IMR-90 (cell line): Measurements from ENCODE around the gene RAB34.

ENCODE experiments used
- BHLHE40 ChIP-seq: fragments of 150-350 bp; IDR thresholded peaks from 2 replicates; pipeline ENCODE4 v1.6.1; 2016; ENCODE audit warnings: mild to moderate bottlenecking, low read depth, low read length
- CEBPB ChIP-seq: IDR thresholded peaks from 2 replicates; pipeline ENCODE4 v1.6.1; 2012; ENCODE audit warnings: low read depth, low read length, improper control_type of control experiment
- CTCF ChIP-seq: conservative IDR thresholded peaks from 2 replicates; pipeline ENCODE4 v1.5.1; 2012; ENCODE audit warnings: mild to moderate bottlenecking, low read depth, low read length, improper control_type of control experiment
- MAFK ChIP-seq: IDR thresholded peaks from 2 replicates; pipeline ENCODE4 v1.6.1; 2012; ENCODE audit warnings: low read depth, low read length, improper control_type of control experiment
- MXI1 ChIP-seq: IDR thresholded peaks from 2 replicates; pipeline ENCODE4 v1.6.1; 2012; ENCODE audit warnings: low read depth, mild to moderate bottlenecking, low read length, moderate library complexity, borderline replicate concordance
- POLR2A ChIP-seq: IDR thresholded peaks from 2 replicates; pipeline ENCODE4 v1.6.1; 2012; ENCODE audit warnings: mild to moderate bottlenecking, low read depth, low read length
- RAD21 ChIP-seq: IDR thresholded peaks from 2 replicates; pipeline ENCODE4 v1.6.1; 2012; ENCODE audit warnings: low read length, improper control_type of control experiment
- RFX5 ChIP-seq: IDR thresholded peaks from 2 replicates; pipeline ENCODE4 v1.8.0; 2012; ENCODE audit warnings: low read depth, mild to moderate bottlenecking, low read length, moderate library complexity
- SMC3 ChIP-seq: fragments of 150-350 bp; IDR thresholded peaks from 2 replicates; pipeline ENCODE4 v1.6.1; 2016; ENCODE audit warnings: low read depth, mild to moderate bottlenecking, antibody characterized with exemption, low read length, moderate library complexity
- USF2 ChIP-seq: fragments of 150-350 bp; IDR thresholded peaks from 2 replicates; pipeline ENCODE4 v1.6.1; 2017; ENCODE audit warnings: mild to moderate bottlenecking, antibody characterized with exemption, low read length, low read depth

- no peak for TF ChIP-seq CTCF
- no peak for TF ChIP-seq BHLHE40
- TF ChIP-seq POLR2A, result no peak
- TF ChIP-seq RFX5, result no peak
- TF ChIP-seq MAFK, result no peak
- TF ChIP-seq MXI1, result no peak
- TF ChIP-seq CEBPB, result no peak
- TF ChIP-seq SMC3, result no peak
- TF ChIP-seq RAD21, result no peak
- TF ChIP-seq USF2, result no peak
Measured at GRCh38 chr17:28749516-28750177, 32.0 kb upstream of the RAB34 start.
